HFFc6 (cell line): Measurements from ENCODE around the gene SLC5A11. TPM values are rescaled to one million over a fixed set of nuclear protein-coding genes. Genes with fewer than 3 reads are reported as not detected.

Experiments
- DNase-seq: peaks from one replicate; pipeline ENCODE4 v3.0.0-alpha.2; 2018
- H3K27ac Mint-ChIP-seq: 2 replicates; pipeline ENCODE4 v1.8.0; 2020; ENCODE audit warnings: mild to moderate bottlenecking, mixed read lengths
- H3K27me3 Mint-ChIP-seq: 2 replicates; pipeline ENCODE4 v1.8.0; 2021; ENCODE audit warnings: mild to moderate bottlenecking, moderate library complexity, mixed read lengths; ENCODE audit not compliant: insufficient read depth
- H3K36me3 Mint-ChIP-seq: 2 replicates; pipeline ENCODE4 v1.8.0; 2021; ENCODE audit warnings: low read depth, mixed read lengths
- H3K4me1 Mint-ChIP-seq: 2 replicates; pipeline ENCODE4 v1.8.0; 2020; ENCODE audit warnings: low read depth, mixed read lengths
- H3K4me3 Mint-ChIP-seq: 2 replicates; pipeline ENCODE4 v1.8.0; 2020; ENCODE audit warnings: mild to moderate bottlenecking, moderate library complexity, mixed read lengths
- H3K9me3 Mint-ChIP-seq: 2 replicates; pipeline ENCODE4 v1.8.0; 2020; ENCODE audit warnings: mild to moderate bottlenecking, mixed read lengths
- CTCF ChIP-seq: fragments of 200-600 bp; sonication (generic); IDR thresholded peaks from 2 replicates; pipeline ENCODE4 v1.5.0; 2021; ENCODE audit warnings: antibody characterized with exemption, mild to moderate bottlenecking
- total RNA-seq, 6 experiments: library from RNA; stranded (reverse); fragmentation: NEBNext Ultra II Directional; extraction: Animal tissue kit (Norgen Biotek cat#: 25700); gene quantifications; 2 replicates in 1 of 6; 3 replicates in 5 of 6; pipeline ENCODE4 v1.2.3, GENCODE V29; 2021

The SLC5A11 gene
- total RNA-seq, 6 experiments from 2014 or later = 0.23 TPM; not detected in 5

GRCh38 chr16:24955975-24956731 is 110.4 kb downstream of the SLC5A11 start:
- DNase-seq = no peak
- H3K27me3 Mint-ChIP-seq = no peaks in the 10 kb centered on the region; the same call in 1 of the 2 replicates
- no peak overlapping the region for H3K4me3 Mint-ChIP-seq
- H3K27ac Mint-ChIP-seq = no peak overlapping the region; the same call in 1 of the 2 replicates
- H3K4me1 Mint-ChIP-seq = peaks cover 3% of the 10 kb centered on the region; the same call in 1 of the 2 replicates
- H3K36me3 Mint-ChIP-seq = peaks cover 68% of the 10 kb centered on the region
- H3K9me3 Mint-ChIP-seq = no peaks in the 10 kb centered on the region
- 0 out of 2 replicates have a peak, but pooled peaks have one; percentile 14 for TF ChIP-seq CTCF

GRCh38 chr16:24957887-24958286 is 112.1 kb downstream of the SLC5A11 start:
- DNase-seq = no peak
- H3K4me1 Mint-ChIP-seq = no peaks in the 10 kb centered on the region
- no peaks in the 10 kb centered on the region; the same call in 1 of the 2 replicates for H3K27me3 Mint-ChIP-seq
- 0 out of 2 replicates have a peak overlapping the region, but pooled peaks have one; percentile 26 for H3K27ac Mint-ChIP-seq
- H3K36me3 Mint-ChIP-seq = peaks cover 69% of the 10 kb centered on the region
- H3K9me3 Mint-ChIP-seq = peaks cover 9% of the 10 kb centered on the region
- TF ChIP-seq CTCF = no peak
- no peak overlapping the region for H3K4me3 Mint-ChIP-seq

Other genes starting within 250 kb of the SLC5A11 start
- 10 to 100 TPM; 40.7 to 49.3 (median 41.7) TPM for gene TNRC6A, start 116.3 kb upstream of the SLC5A11 start, total RNA-seq
- 100 to 1,000 TPM in 3 of 6 experiments, 10 to 100 TPM in 3; 86.5 to 104 (median 97.4) TPM for gene ARHGAP17, start 169.4 kb downstream of the SLC5A11 start, total RNA-seq